Measurements from ENCODE around the gene L3MBTL3.

Gene L3MBTL3

DNA sequence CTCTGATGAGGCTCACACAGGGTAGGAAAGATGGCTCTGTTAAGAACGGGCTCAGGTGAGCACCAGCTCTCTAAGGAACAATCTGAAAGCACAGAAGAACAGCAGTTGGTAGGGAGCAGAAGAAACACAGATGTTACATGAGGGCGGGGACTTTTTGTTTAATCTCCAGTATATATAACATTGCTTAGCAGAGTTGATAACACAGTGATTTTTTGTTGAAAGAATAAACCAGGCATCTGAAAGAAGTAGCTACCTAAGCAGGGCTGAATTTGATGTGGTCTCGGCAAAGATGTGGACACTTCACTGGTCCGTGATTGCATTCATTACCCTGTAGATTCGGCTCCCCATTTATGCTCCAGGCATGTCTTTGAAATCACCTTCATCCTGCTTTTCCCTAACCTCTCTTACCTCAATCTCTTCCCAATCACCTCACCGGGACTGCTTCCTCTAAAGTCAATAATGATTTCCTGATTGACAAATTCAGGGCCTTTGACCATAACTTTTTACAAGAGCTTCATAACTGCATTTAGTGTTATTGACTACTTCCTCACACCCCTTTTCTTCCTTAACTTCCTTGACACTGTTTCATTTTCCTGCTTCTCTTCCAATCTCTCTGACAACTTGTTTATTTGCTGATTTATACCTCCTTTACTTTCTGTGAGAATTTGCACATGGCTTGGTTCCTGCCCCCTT, 170.0 kb downstream of the L3MBTL3 start:
- no peak for DNase-seq

DNA sequence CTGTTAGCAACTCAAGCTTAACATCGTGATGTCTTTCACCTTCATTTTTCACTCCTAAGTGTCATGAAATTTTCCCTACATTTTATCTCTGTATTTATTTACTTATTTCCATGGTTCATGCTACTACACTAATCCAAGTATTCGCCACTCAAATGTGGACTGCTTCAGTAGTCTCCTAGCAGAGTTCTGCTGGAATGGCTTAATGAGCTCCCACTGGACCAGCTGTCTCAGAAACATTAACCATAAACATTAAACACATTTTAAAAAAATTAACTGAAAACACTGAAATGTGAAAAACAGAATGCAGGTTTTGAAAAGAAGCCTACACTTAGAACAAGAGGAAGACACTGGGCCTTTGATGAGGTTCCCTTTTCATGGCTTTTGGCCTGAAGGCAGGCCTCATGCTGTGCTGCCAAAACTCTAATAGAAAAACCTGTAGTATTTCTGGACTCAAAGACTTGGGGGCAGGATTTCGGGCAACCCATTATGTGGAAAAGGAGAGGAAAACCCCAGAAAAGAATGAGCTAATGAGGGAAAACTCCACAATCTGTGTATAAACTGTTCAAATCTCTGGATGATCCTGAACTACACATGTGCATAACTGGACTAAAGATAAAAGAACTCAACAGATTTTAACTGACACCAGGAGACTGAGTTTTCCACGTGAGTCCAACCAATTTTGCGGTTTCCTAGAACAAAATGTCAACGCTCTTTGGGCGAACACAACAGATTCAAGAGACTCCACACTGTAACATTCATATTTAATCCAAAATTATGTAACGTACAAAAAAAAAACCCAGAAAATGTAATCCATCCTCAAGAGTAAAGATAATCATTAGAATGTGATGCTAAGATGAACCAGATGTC, 171.4 kb downstream of the L3MBTL3 start:
- no peak for DNase-seq

Measured in NCI-H1105 treated with DMSO at 0.1 percent for 48 hours (cell line).